Panc1 (cell line): Measurements from ENCODE around the gene PIK3R6. TPM values are rescaled to one million over a fixed set of nuclear protein-coding genes. Genes with fewer than 3 reads are reported as not detected.

Experiments used
- ATAC-seq: fragments of 200-7000 bp; cut with Tn5 transposase; 2 replicates; pipeline ENCODE4 v1.9.1; 2020; ENCODE audit warnings: mild to moderate bottlenecking, moderate library complexity
- BruUV-seq: library from RNA; stranded (reverse); fragments of 400-500 nt; replicated peaks from 2 replicates; lab custom pipeline; 2021; lab: Mats Ljungman, UMichigan
- CTCF ChIA-PET: fragments of 300-600 bp; sonication (Branson Sonifier 250); formaldehyde crosslinking; loops from one replicate; lab custom pipeline; 2022; ENCODE audit warnings: antibody characterized with exemption; lab: Charles Lee
- POLR2A ChIA-PET: fragments of 300-600 bp; sonication (Branson Sonifier 250); formaldehyde crosslinking; loops from one replicate; lab custom pipeline; 2022; ENCODE audit warnings: antibody characterized with exemption; lab: Charles Lee
- DNase-seq: peaks from one replicate; pipeline ENCODE4 v3.0.0-alpha.2; 2010; ENCODE audit warnings: low read depth, low spot score
- H3K27ac ChIP-seq: 2 replicates; pipeline ENCODE4 v1.5.1; 2011; ENCODE audit warnings: mild to moderate bottlenecking, low read length, inconsistent platforms
- H3K27me3 ChIP-seq: fragments of 200-500 bp; sonication (Bioruptor generic); 2 replicates; pipeline ENCODE4 v1.6.0; 2014; ENCODE audit warnings: low read length, inconsistent platforms; ENCODE audit not compliant: control insufficient read depth, insufficient read depth
- H3K36me3 ChIP-seq: fragments of 200-500 bp; sonication (Bioruptor generic); 2 replicates; pipeline ENCODE4 v1.5.1; 2014; ENCODE audit warnings: inconsistent platforms, mild to moderate bottlenecking, low read length, moderate library complexity; ENCODE audit not compliant: control insufficient read depth, insufficient read depth
- H3K4me1 ChIP-seq: 2 replicates; pipeline ENCODE4 v1.5.1; 2011; ENCODE audit warnings: inconsistent platforms, mild to moderate bottlenecking, low read length, moderate library complexity; ENCODE audit not compliant: control insufficient read depth, insufficient read depth
- H3K4me3 ChIP-seq, 2 experiments: 2 replicates each; pipeline ENCODE4 v1.5.1; 2011 to 2012; ENCODE audit warnings: low read depth in 2 of 2, low read length in 2 of 2, mild to moderate bottlenecking in 2 of 2, inconsistent platforms in 1 of 2, moderate library complexity in 1 of 2
- H3K9me3 ChIP-seq: fragments of 200-500 bp; sonication (Bioruptor generic); 2 replicates; pipeline ENCODE4 v1.5.1; 2014; ENCODE audit warnings: low read depth, mild to moderate bottlenecking, inconsistent platforms, low read length, moderate library complexity; ENCODE audit not compliant: control insufficient read depth, insufficient read depth
- CTCF ChIP-seq: fragments of 450-650 bp; IDR thresholded peaks from 2 replicates; pipeline ENCODE4 v1.5.1; 2017; ENCODE audit warnings: mild to moderate bottlenecking
- POLR2AphosphoS5 ChIP-seq: IDR thresholded peaks from 2 replicates; pipeline ENCODE4 v1.6.1; 2012; ENCODE audit warnings: mild to moderate bottlenecking, low read depth, low read length, moderate library complexity
- REST ChIP-seq, 2 experiments: IDR thresholded peaks; 2 replicates each; pipeline ENCODE4 v1.6.1; 2011 to 2012; ENCODE audit warnings: low read depth in 2 of 2, control low read depth in 1 of 2, low read length in 1 of 2, mild to moderate bottlenecking in 1 of 2, moderate library complexity in 1 of 2; ENCODE audit not compliant: insufficient read depth in 1 of 2
- SIN3A ChIP-seq: IDR thresholded peaks from 2 replicates; pipeline ENCODE4 v1.6.1; 2012; ENCODE audit warnings: low read depth, mild to moderate bottlenecking, low read length, moderate library complexity, borderline replicate concordance; ENCODE audit not compliant: insufficient read depth
- TCF7L2 ChIP-seq: IDR thresholded peaks from 2 replicates; pipeline ENCODE4 v1.6.1; 2011; ENCODE audit warnings: mild to moderate bottlenecking, low read depth, low read length, inconsistent platforms
- in situ Hi-C: cut with HindIII; loops from 2 replicates; pipeline ENCODE4 v1.10.0; 2016; ENCODE audit warnings: low sequenced_read_pairs, low pct_unique_long_range_greater_than_20kb
- intact Hi-C: fragments of 100-400 bp; cut with micrococcal nuclease; formaldehyde crosslinking; loops from one replicate; pipeline ENCODE4 v1.10.0; 2022; ENCODE audit not compliant: unreplicated experiment
- total RNA-seq: library from RNA; stranded (reverse); gene quantifications from one replicate; pipeline ENCODE4 v1.2.1, GENCODE V29; 2021; ENCODE audit not compliant: unreplicated experiment

PIK3R6 gene
- total RNA-seq, 1 experiment from 2014 or later = not detected

GRCh38 chr17:8838551-8839095, 28.9 kb downstream of the PIK3R6 start:
- H3K4me1 ChIP-seq = no peaks in the 10 kb centered on the region
- in situ Hi-C loops (no loop called here), intact Hi-C loops (no loop called here)
- BruUV-seq = no TSS peak
- H3K36me3 ChIP-seq = no peaks in the 10 kb centered on the region
- no peaks in the 10 kb centered on the region for H3K9me3 ChIP-seq
- H3K27ac ChIP-seq = no peak overlapping the region
- ChIA-PET CTCF (no interaction called here), POLR2A (no interaction called here)
- DNase-seq = no peak
- no peak for ATAC-seq
- no peak overlapping the region for H3K4me3 ChIP-seq
- TF ChIP-seq CTCF (no peak), REST (IDR thresholded peaks at IDR 0.05; ENCODE audit: insufficient read depth in 1 of 2, low read depth in 2 of 2, low read length in 1 of 2) (no peak), SIN3A (no peak), POLR2AphosphoS5 (no peak), TCF7L2 (no peak)
- H3K27me3 ChIP-seq = no peaks in the 10 kb centered on the region

GRCh38 chr17:8837563-8838075, 29.9 kb downstream of the PIK3R6 start:
- H3K4me1 ChIP-seq = no peaks in the 10 kb centered on the region
- no peaks in the 10 kb centered on the region for H3K36me3 ChIP-seq
- H3K27me3 ChIP-seq = no peaks in the 10 kb centered on the region
- intact Hi-C loops (no loop called here), in situ Hi-C loops (no loop called here)
- no peak overlapping the region for H3K27ac ChIP-seq
- no peaks in the 10 kb centered on the region for H3K9me3 ChIP-seq
- H3K4me3 ChIP-seq = no peak overlapping the region
- no peak for DNase-seq
- TF ChIP-seq CTCF = no peak
- no peak for TF ChIP-seq POLR2AphosphoS5
- no peak for TF ChIP-seq TCF7L2
- no peak for TF ChIP-seq SIN3A
- no TSS peak for BruUV-seq
- no peak for ATAC-seq
- ChIA-PET CTCF (no interaction called here), POLR2A (no interaction called here)
